Neutrophil (primary cell): ENCODE data around the gene MTERF4.

ENCODE experiments used
- H3K27ac ChIP-seq: fragments of 200-600 bp; sonication (generic); 2 replicates; pipeline ENCODE4 v1.5.1; 2016; ENCODE audit warnings: mild to moderate bottlenecking, moderate library complexity
- H3K27me3 ChIP-seq: fragments of 200-600 bp; sonication (generic); 2 replicates; pipeline ENCODE4 v1.6.0; 2016; ENCODE audit warnings: mild to moderate bottlenecking
- H3K36me3 ChIP-seq: fragments of 200-600 bp; sonication (generic); 2 replicates; pipeline ENCODE4 v1.5.1; 2017
- H3K4me1 ChIP-seq, 2 experiments: fragments of 200-600 bp in 1 of 2; sonication (generic) in 1 of 2; 1 replicate in 1 of 2; 2 replicates in 1 of 2; pipeline versions ENCODE4 v1.5.1 to v1.6.1; 2013 to 2016; ENCODE audit warnings: low read depth in 1 of 2, low read length in 1 of 2, mild to moderate bottlenecking in 1 of 2, moderate library complexity in 1 of 2; ENCODE audit not compliant: control insufficient read depth in 1 of 2, insufficient read depth in 1 of 2
- H3K4me3 ChIP-seq, 2 experiments: fragments of 200-600 bp in 1 of 2; sonication (generic) in 1 of 2; 1 replicate in 1 of 2; 2 replicates in 1 of 2; pipeline ENCODE4 v1.5.1; 2013 to 2016; ENCODE audit warnings: low read depth in 1 of 2, low read length in 1 of 2, mild to moderate bottlenecking in 1 of 2, moderate library complexity in 1 of 2
- H3K9me3 ChIP-seq: fragments of 200-600 bp; sonication (generic); 2 replicates; pipeline ENCODE4 v1.5.1; 2016
- CTCF ChIP-seq: fragments of 200-600 bp; sonication (generic); IDR thresholded peaks from 2 replicates; pipeline ENCODE4 v1.5.1; 2016; ENCODE audit warnings: antibody characterized with exemption

The MTERF4 gene

GRCh38 chr2:241122376-241123002, 20.4 kb upstream of the MTERF4 start:
- Histone ChIP-seq H3K36me3 (peaks cover 18% of the 10 kb centered on the region), H3K27me3 (no peaks in the 10 kb centered on the region), H3K27ac (no peak overlapping the region), H3K4me3 (no peak overlapping the region), H3K4me1 (no peaks in the 10 kb centered on the region), H3K9me3 (no peaks in the 10 kb centered on the region)
- TF ChIP-seq CTCF: no peak

- H3K4me3 ChIP-seq: no peak overlapping the region
- TF ChIP-seq CTCF: no peak
- no peaks in the 10 kb centered on the region for H3K27me3 ChIP-seq
- no peak overlapping the region for H3K27ac ChIP-seq
- H3K36me3 ChIP-seq: peaks cover 9% of the 10 kb centered on the region
- no peaks in the 10 kb centered on the region for H3K4me1 ChIP-seq
- H3K9me3 ChIP-seq: no peaks in the 10 kb centered on the region
Observed at GRCh38 chr2:241121008-241121407, 18.9 kb upstream of the MTERF4 start.

GRCh38 chr2:241120440-241120839, 18.4 kb upstream of the MTERF4 start:
- no peaks in the 10 kb centered on the region for H3K27me3 ChIP-seq
- peaks cover 4% of the 10 kb centered on the region for H3K36me3 ChIP-seq
- TF ChIP-seq CTCF: no peak
- H3K9me3 ChIP-seq: no peaks in the 10 kb centered on the region
- H3K27ac ChIP-seq: no peak overlapping the region
- H3K4me3 ChIP-seq: no peak overlapping the region
- no peaks in the 10 kb centered on the region for H3K4me1 ChIP-seq

- no peak for TF ChIP-seq CTCF
- Histone ChIP-seq H3K9me3 (no peaks in the 10 kb centered on the region), H3K36me3 (peaks cover 13% of the 10 kb centered on the region), H3K4me1 (no peaks in the 10 kb centered on the region), H3K4me3 (no peak overlapping the region), H3K27ac (no peak overlapping the region), H3K27me3 (no peaks in the 10 kb centered on the region)
Observed at GRCh38 chr2:241118737-241119505, 16.8 kb upstream of the MTERF4 start.

- H3K4me3 ChIP-seq: no peak overlapping the region
- H3K27me3 ChIP-seq: no peaks in the 10 kb centered on the region
- H3K27ac ChIP-seq: no peak overlapping the region
- H3K36me3 ChIP-seq: peaks cover 9% of the 10 kb centered on the region
- no peaks in the 10 kb centered on the region for H3K4me1 ChIP-seq
- TF ChIP-seq CTCF: no peak
- H3K9me3 ChIP-seq: no peaks in the 10 kb centered on the region
Observed at GRCh38 chr2:241116606-241117560, 14.8 kb upstream of the MTERF4 start.
